Stomach (tissue), 9 donors: ENCODE data around the gene F10. TPM values are rescaled to one million over a fixed set of nuclear protein-coding genes. Genes with fewer than 3 reads are reported as not detected.

Source experiments
- DNase-seq, 2 donors: peaks; one replicate each; pipeline versions ENCODE4 v3.0.0 to v3.0.0-alpha.2; 2013 to 2019
- H3K27ac ChIP-seq, 5 donors: fragments of 200-600 bp in 4 of 5; sonication (generic) in 4 of 5; one replicate each; pipeline ENCODE4 v1.5.1; 2013 to 2019; ENCODE audit warnings: mild to moderate bottlenecking in 1 of 5, moderate library complexity in 1 of 5
- H3K27me3 ChIP-seq, 3 donors: fragments of 200-600 bp; sonication (generic); one replicate each; pipeline ENCODE4 v1.5.1; 2017 to 2019; ENCODE audit warnings: mixed run types in 1 of 3
- H3K36me3 ChIP-seq, 4 donors: fragments of 200-600 bp; sonication (generic); 1 replicate in 3 of 4; 2 replicates in 1 of 4; pipeline ENCODE4 v1.5.1; 2016 to 2019
- H3K4me1 ChIP-seq, 4 donors: fragments of 200-600 bp; sonication (generic); one replicate each; pipeline ENCODE4 v1.5.1; 2016 to 2019
- H3K4me3 ChIP-seq, 4 donors: fragments of 200-600 bp; sonication (generic) in 3 of 4; one replicate each; pipeline ENCODE4 v1.5.1; 2016 to 2019; ENCODE audit warnings: mild to moderate bottlenecking in 1 of 4
- H3K9me3 ChIP-seq, 4 donors: fragments of 200-600 bp; sonication (generic); one replicate each; pipeline ENCODE4 v1.5.1; 2016 to 2019
- CTCF ChIP-seq, 7 experiments: fragments of 450-650 bp in 4 of 7; fragments of 200-600 bp in 3 of 7; sonication (generic) in 3 of 7; IDR thresholded peaks; one replicate each; pipeline ENCODE4 v1.5.1; 2016 to 2019; ENCODE audit warnings: antibody characterized with exemption in 7 of 7, control low read depth in 2 of 7, mild to moderate bottlenecking in 1 of 7
- EP300 ChIP-seq: sonication (generic); formaldehyde crosslinking; IDR thresholded peaks from one replicate; pipeline ENCODE4 v1.6.1; 2017; ENCODE audit warnings: antibody characterized with exemption
- POLR2A ChIP-seq, 4 donors: fragments of 450-650 bp; IDR thresholded peaks; one replicate each; pipeline ENCODE4 v1.6.1; 2016; ENCODE audit warnings: antibody characterized with exemption in 4 of 4, control low read depth in 2 of 4, mild to moderate bottlenecking in 1 of 4, moderate library complexity in 1 of 4
- POLR2AphosphoS5 ChIP-seq, 3 donors: sonication (generic); formaldehyde crosslinking; IDR thresholded peaks; one replicate each; pipeline ENCODE4 v1.6.1; 2016; ENCODE audit warnings: antibody characterized with exemption in 3 of 3
- WGBS, 5 donors: extraction: QIAGEN DNeasy Blood & Tissue Kit in 3 of 5; methylation state at CpG; one replicate each; pipeline versions ENCODE4 v1.1.5 to v1.1.7; 2013 to 2018; 5-methylcytosine and 5-hydroxymethylcytosine counted together
- intact Hi-C: fragments of 100-400 bp; cut with DNase I; formaldehyde crosslinking; loops from one replicate; pipeline ENCODE4 v1.15.1; 2023; ENCODE audit warnings: low total_unique reads
- polyA plus RNA-seq, 3 donors: library from polyadenylated mRNA; stranded (reverse); fragments of 200-250 nt; gene quantifications; one replicate each; pipeline ENCODE4 v1.2.3, GENCODE V29; 2013
- total RNA-seq, 5 donors: library from RNA; depleted of rRNA; stranded (reverse); fragments of >200 nt; gene quantifications; one replicate each; pipeline versions ENCODE4 v1.1.0 to v1.2.3, GENCODE V29; 2014 to 2016
- donor health status: healthy with polysubstance abuse.
- donor health status: Bipolar disorder and iron deficiency.
- donor health status: healthy.

F10 gene
- total and polyA plus RNA-seq, 8 donors = 0.45 to 14.9 (median 3.3) TPM; not detected in 2

- no peaks in the 10 kb centered on the region for H3K36me3 ChIP-seq
- DNase-seq = peak in 1 of 2 donors; percentile 17
- intact Hi-C loops = no loop called here
These were observed 5.2 kb upstream of the F10 start for GRCh38 chr13:113117335-113117872.

GRCh38 chr13:113117911-113118260 is 4.7 kb upstream of the F10 start:
- TF ChIP-seq POLR2AphosphoS5 (IDR thresholded peaks at IDR 0.05) (no peak), POLR2A (IDR thresholded peaks at IDR 0.05) (no peak), CTCF (IDR thresholded peaks at IDR 0.05) (no peak), EP300 (no peak)
- peaks cover 0 to 11% (median 5%) of the 10 kb centered on the region in 3 donors for H3K27me3 ChIP-seq
- DNase-seq = peak in 1 of 2 donors; percentile 10
- intact Hi-C loops = no loop called here
- H3K27ac ChIP-seq = no peak overlapping the region
- no peak overlapping the region for H3K4me3 ChIP-seq
- 79 to 90% (median 89%) methylated on average over 6 to 9 of the region's 9 CpGs for WGBS, 5 donors
- H3K4me1 ChIP-seq = peaks cover 11 to 15% (median 13%) of the 10 kb centered on the region in 4 donors
- H3K9me3 ChIP-seq = no peaks in the 10 kb centered on the region
- H3K36me3 ChIP-seq = no peaks in the 10 kb centered on the region

More at GRCh38 chr13:113117335-113117872, 5.2 kb upstream of the F10 start:
- H3K27me3 ChIP-seq = peaks cover 0 to 11% (median 5%) of the 10 kb centered on the region in 3 donors
- H3K4me1 ChIP-seq = peaks cover 6 to 10% (median 8%) of the 10 kb centered on the region in 4 donors
- no peak overlapping the region for H3K4me3 ChIP-seq
- no peaks in the 10 kb centered on the region for H3K9me3 ChIP-seq
- 86 to 91% (median 89%) methylated on average over 17 to 26 of the region's 26 CpGs for WGBS, 5 donors
- no peak for TF ChIP-seq EP300
- no peak for TF ChIP-seq POLR2A (IDR thresholded peaks at IDR 0.05)
- no peak for TF ChIP-seq CTCF (IDR thresholded peaks at IDR 0.05)
- TF ChIP-seq POLR2AphosphoS5 (IDR thresholded peaks at IDR 0.05) = no peak
- H3K27ac ChIP-seq = no peak overlapping the region

GRCh38 chr13:113118261-113119021 is 4.2 kb upstream of the F10 start:
- DNase-seq = peak in 1 of 2 donors; percentile 19
- Histone ChIP-seq H3K27me3 (peaks cover 0 to 11% (median 5%) of the 10 kb centered on the region in 3 donors), H3K36me3 (no peaks in the 10 kb centered on the region), H3K4me1 (peaks cover 11 to 20% (median 16%) of the 10 kb centered on the region in 4 donors), H3K4me3 (no peak overlapping the region), H3K9me3 (no peaks in the 10 kb centered on the region), H3K27ac (no peak overlapping the region)
- intact Hi-C loops = no loop called here
- WGBS, 5 donors = 83 to 90% (median 90%) methylated on average over 14 to 42 of the region's 42 CpGs
- TF ChIP-seq POLR2AphosphoS5 (IDR thresholded peaks at IDR 0.05) (no peak), CTCF (IDR thresholded peaks at IDR 0.05) (no peak), POLR2A (IDR thresholded peaks at IDR 0.05) (no peak), EP300 (no peak)

- no peak overlapping the region for H3K4me3 ChIP-seq
- no peaks in the 10 kb centered on the region for H3K9me3 ChIP-seq
- intact Hi-C loops = no loop called here
- WGBS, 5 donors = 84 to 90% (median 88%) methylated on average over 16 of the region's 16 CpGs
- peaks cover 0 to 11% (median 5%) of the 10 kb centered on the region in 3 donors for H3K27me3 ChIP-seq
- DNase-seq = peak in 1 of 2 donors; percentile 7
- no peak overlapping the region for H3K27ac ChIP-seq
- peaks cover 11 to 21% (median 16%) of the 10 kb centered on the region in 4 donors for H3K4me1 ChIP-seq
- H3K36me3 ChIP-seq = no peaks in the 10 kb centered on the region
- no peak for TF ChIP-seq EP300
- no peak for TF ChIP-seq POLR2AphosphoS5 (IDR thresholded peaks at IDR 0.05)
- no peak for TF ChIP-seq POLR2A (IDR thresholded peaks at IDR 0.05)
- TF ChIP-seq CTCF (IDR thresholded peaks at IDR 0.05) = no peak
These were observed 3.3 kb upstream of the F10 start for GRCh38 chr13:113119166-113119821.
